DMS79 (cell line): Measurements from ENCODE around the gene CTDP1.

Experiments
- DNase-seq: peaks from one replicate; lab custom pipeline; 2025; lab: John Stamatoyannopoulos, UW

The CTDP1 gene, protein sequence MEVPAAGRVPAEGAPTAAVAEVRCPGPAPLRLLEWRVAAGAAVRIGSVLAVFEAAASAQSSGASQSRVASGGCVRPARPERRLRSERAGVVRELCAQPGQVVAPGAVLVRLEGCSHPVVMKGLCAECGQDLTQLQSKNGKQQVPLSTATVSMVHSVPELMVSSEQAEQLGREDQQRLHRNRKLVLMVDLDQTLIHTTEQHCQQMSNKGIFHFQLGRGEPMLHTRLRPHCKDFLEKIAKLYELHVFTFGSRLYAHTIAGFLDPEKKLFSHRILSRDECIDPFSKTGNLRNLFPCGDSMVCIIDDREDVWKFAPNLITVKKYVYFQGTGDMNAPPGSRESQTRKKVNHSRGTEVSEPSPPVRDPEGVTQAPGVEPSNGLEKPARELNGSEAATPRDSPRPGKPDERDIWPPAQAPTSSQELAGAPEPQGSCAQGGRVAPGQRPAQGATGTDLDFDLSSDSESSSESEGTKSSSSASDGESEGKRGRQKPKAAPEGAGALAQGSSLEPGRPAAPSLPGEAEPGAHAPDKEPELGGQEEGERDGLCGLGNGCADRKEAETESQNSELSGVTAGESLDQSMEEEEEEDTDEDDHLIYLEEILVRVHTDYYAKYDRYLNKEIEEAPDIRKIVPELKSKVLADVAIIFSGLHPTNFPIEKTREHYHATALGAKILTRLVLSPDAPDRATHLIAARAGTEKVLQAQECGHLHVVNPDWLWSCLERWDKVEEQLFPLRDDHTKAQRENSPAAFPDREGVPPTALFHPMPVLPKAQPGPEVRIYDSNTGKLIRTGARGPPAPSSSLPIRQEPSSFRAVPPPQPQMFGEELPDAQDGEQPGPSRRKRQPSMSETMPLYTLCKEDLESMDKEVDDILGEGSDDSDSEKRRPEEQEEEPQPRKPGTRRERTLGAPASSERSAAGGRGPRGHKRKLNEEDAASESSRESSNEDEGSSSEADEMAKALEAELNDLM

DNA sequence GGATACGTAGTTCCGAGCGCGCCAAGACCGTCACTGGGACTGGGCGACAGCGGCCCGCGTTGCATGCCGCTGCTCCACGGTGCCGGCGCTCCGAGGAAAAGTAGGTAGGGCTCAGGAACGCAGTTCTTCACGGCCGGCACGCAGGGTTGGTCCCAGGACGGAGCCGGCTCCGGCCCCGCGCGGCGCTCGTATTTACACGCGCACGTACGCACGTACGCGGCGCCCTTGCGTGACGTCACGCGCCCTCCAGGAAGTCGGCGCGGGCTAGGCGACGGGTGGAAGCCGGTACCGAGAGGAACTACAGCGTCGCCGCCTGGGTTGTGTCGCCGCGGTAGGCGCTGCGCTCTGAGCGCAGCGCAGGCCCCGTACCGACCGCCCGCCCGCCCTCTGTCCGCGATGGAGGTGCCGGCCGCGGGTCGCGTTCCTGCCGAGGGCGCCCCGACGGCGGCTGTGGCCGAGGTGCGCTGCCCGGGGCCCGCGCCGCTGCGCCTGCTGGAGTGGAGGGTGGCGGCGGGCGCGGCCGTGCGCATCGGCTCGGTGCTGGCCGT, at the start of gene CTDP1:
Gene CTDP1 (plus strand): TSS at position 252 of the 548 bp plus-strand sequence. CDS start 145 bp downstream, at position 397.
- peak; percentile 75 for DNase-seq

DNA sequence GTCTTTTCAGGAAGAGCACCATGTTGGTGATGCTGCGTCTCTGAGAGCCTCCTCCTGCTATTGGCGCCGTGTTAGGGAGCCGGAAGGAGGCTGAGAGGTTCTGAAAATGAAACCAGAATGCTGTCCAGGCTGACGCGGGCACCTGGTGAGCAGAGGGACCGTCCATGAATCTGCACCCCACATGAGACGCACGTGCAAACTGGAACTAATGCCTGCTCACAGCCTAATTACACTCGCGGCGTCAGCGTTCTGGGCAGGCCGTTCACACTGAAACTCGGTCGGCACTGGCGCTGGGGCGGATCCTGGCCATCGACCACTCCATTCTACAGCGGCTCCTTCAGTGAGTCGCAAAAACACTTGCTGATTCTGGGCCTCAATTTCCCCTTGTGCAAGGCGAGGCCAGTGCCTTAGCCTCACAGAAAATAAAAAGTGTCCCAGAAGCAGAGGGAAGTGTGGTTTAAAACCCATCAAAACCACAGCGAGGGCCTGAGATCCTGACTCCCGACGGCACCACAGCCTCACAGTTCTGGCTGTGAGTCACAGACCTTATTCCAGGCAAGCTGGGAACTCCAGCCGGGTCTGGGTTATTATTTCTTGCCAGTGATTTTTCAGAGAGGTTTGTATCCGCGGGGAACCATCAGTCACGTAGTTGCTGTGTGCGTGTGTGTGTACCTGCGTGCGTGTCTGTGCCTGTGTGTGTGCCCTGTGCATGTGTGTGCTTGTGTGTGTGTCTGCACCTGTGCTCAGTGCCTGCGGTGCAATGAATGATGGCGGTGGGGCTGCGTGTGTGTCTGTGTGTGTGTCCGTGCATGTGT, 49.1 kb upstream of the CTDP1 start:
- no peak for DNase-seq

GRCh38 chr18:79631096-79631507, 48.5 kb upstream of the CTDP1 start:
- no peak for DNase-seq

DNA sequence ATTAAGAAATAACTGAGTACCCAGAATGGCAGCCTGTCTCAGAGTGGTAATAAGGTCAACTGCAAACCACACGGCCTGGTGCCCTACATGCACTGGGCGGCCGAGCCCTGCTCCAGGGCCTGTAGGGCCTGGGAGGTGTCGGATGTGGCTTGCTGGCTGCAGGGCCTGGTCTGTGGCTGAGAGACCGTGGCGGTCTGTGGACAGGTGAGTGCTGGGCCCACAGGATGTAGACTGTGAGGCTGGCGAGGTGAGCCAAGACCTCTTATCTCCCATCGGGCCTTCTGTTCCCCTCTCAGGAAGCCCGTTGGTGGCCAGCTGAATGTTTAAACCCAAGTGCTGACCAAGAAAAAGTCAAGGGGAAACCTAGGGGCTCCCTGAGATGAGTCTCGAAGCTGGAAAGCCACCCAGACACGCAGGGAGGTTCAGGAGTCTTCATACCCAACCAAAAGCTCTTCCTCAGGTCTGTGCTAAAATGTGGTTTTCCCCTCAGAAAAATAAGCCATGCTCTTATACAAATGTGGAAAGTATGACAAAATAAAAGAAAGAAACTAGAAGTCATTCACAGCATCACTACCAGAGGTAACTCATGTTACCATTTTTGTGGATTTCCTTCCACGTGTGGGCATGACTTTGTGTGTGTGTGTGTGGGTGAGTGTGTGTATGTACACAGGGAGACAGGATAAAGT, 47.7 kb upstream of the CTDP1 start:
- no peak for DNase-seq

GRCh38 chr18:79632765-79633164, 46.8 kb upstream of the CTDP1 start:
- DNase-seq: no peak

- DNase-seq: no peak
Observed at GRCh38 chr18:79634186-79634585, 45.4 kb upstream of the CTDP1 start.

- no peak for DNase-seq
Observed at GRCh38 chr18:79634593-79635426, 44.8 kb upstream of the CTDP1 start.

DNA sequence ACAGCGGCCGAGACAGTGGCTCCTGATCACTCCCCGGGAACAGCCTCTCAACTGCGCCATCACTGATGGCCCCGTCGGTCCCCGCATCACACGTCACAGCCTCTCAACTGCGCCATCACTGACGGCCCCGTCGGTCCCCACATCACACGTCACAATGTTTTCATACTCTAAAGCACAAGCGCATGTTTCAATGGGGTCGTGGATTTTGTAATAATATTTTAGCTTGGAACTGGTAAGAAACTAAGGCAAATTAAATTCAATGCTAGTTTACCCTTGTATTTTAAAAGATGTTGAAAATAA, 44.2 kb upstream of the CTDP1 start:
- no peak for DNase-seq

DNA sequence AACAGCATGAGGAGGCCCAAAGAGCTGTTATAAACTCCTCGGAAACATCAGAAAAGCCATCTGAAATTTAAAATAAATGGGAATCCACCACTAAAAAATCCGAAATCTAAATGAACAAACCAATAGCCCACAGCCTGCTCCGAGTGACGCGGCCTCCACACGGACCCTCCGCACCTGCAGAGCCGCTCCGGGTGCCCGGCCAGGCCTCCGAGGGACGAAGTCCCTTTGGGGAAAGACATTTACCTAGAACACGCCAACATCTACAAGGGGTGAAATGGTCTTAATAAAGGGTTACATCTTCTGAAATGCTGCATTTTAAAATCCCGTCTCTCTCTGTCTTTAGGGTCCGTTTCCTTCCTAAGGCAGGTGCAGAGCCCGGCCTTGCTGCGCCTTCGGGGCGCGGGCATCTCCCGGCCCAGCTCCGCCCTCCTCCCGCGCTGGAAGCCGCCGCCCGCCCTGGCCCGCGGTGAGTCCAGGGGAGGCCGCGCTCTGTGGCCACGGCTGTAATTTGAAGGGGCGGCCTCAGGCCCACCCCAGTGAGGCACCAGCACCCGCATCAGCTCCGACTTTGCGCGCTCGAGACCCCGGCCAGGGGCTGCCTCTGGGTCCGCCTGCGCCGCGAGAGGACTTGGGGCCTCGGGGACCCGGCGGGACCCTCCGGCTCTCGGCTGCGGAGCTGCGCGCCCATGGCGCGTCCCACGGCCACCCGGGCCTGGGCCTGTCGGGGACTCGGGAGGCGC, 42.3 kb upstream of the CTDP1 start:
- DNase-seq: no peak

- no peak for DNase-seq
Observed at GRCh38 chr18:79637921-79638909, 41.4 kb upstream of the CTDP1 start.

GRCh38 chr18:79639072-79639829, 40.4 kb upstream of the CTDP1 start:
- no peak for DNase-seq

DNA sequence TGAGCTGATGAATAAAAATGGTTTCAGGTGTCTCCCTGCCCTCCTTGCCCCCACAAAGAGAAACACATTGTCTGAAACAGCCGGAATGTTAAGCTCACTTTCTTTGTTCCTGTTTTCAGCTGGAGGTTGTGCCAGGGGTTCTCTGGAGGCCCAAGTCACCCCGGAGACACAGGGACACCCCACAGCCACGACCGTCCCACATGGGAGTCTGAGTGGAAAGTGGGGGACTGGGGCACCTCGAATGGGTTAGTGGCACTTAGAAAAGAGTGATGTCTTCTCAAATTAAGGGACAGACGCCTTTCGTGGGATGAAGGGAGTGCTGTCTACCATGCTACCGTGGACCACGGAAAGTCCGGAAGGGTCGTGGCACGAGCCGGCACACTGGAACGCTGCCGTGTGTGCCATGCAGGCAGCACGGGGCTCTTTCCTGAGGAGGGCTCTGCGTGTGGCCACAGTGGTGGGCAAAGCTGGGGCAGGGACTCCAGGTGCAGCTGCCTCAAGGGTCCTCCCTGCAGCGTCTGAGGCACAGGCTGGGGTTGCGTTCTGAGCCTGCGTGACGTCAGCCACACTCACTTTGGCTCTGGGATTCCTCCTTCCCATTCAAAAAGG, 39.4 kb upstream of the CTDP1 start:
- DNase-seq: no peak

GRCh38 chr18:79640875-79641274, 38.7 kb upstream of the CTDP1 start:
- DNase-seq: no peak

GRCh38 chr18:79641722-79642497, 37.7 kb upstream of the CTDP1 start:
- DNase-seq: no peak

DNA sequence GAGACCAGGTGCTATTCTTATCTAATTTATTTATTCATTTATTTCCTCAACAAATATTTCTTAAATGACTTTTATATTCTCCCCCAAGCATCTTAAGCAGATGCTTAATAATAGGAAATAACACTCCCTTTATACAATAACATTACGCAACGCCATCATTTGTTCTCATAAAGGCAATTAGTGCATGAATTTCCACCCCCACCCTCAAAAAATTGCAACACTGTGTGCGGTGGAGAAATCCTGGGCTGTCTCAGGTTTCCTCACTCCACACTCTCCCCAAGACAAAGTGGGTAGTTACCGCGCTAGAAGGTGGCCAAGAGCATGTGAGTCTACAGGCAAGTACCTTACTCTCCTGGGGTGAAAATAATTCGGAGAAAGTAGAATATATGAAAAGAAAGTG, 37.0 kb upstream of the CTDP1 start:
- no peak for DNase-seq
